Measurements from ENCODE around the gene MTFR2. TPM values are rescaled to one million over a fixed set of nuclear protein-coding genes. Genes with fewer than 3 reads are reported as not detected.

Gene MTFR2
- total RNA-seq, 4 donors from 2014 or later, result 0.63 to 4.2 (median 2.5) TPM; not detected in 1

GRCh38 chr6:136186363-136186762 is 63.7 kb downstream of the MTFR2 start:
- no peak for TF ChIP-seq CTCF (IDR thresholded peaks at IDR 0.05)
- DNase-seq (ENCODE audit: low spot score) (no peak), ATAC-seq (ENCODE audit: low FRiP score) (no peak)

- DNase-seq (ENCODE audit: low spot score), result no peak
- ATAC-seq (ENCODE audit: low FRiP score), result no peak
- no peak for TF ChIP-seq CTCF (IDR thresholded peaks at IDR 0.05)
Measured at GRCh38 chr6:136184738-136185137, 65.4 kb downstream of the MTFR2 start.

- DNase-seq (ENCODE audit: low spot score) (no peak), ATAC-seq (ENCODE audit: low FRiP score) (no peak)
- TF ChIP-seq CTCF (IDR thresholded peaks at IDR 0.05), result no peak
Measured at GRCh38 chr6:136181861-136182260, 68.2 kb downstream of the MTFR2 start.

GRCh38 chr6:136181512-136181833 is 68.6 kb downstream of the MTFR2 start:
- DNase-seq (ENCODE audit: low spot score) (no peak), ATAC-seq (ENCODE audit: low FRiP score) (no peak)
- no peak for TF ChIP-seq CTCF (IDR thresholded peaks at IDR 0.05)

Other genes starting within 250 kb of the MTFR2 start
- gene BCLAF1, start 39.5 kb upstream of the MTFR2 start, total RNA-seq, result 100 to 1,000 TPM in 3 of 4 donors, 10 to 100 TPM in 1; 95.2 to 168 (median 148) TPM